K562 (cell line): ENCODE data around the gene CTNNA3. TPM values are rescaled to one million over a fixed set of nuclear protein-coding genes. Genes with fewer than 3 reads are reported as not detected.

Source experiments
- ATAC-seq: fragments of 200-7000 bp; cut with Tn5 transposase; 3 replicates; pipeline ENCODE4 v1.9.1; 2020; ENCODE audit warnings: moderate library complexity
- BruUV-seq: library from RNA; stranded (reverse); fragments of 400-500 nt; replicated peaks from 2 replicates; lab custom pipeline; 2021; lab: Mats Ljungman, UMichigan
- CTCF ChIA-PET: fragments of 300-600 bp; formaldehyde crosslinking; extraction: SDS; loops from one replicate; lab custom pipeline; 2021; ENCODE audit warnings: low intra/inter-chr PET ratio; lab: Yijun Ruan, JAX
- POLR2A ChIA-PET: fragments of 300-600, 350-650 bp; sonication (Branson Sonifier 250); formaldehyde crosslinking; extraction: SDS; loops from one replicate; lab custom pipeline; 2021; ENCODE audit warnings: antibody characterized with exemption, inconsistent platforms; lab: Yijun Ruan, JAX
- DNase-seq, 4 experiments: peaks; one replicate each; pipeline versions ENCODE4 v3.0.0 to v3.0.0-alpha.2; 2011 to 2018; ENCODE audit warnings: low spot score in 3 of 4, mixed read lengths in 3 of 4; ENCODE audit errors: extremely low read depth in 1 of 4
- FAIRE-seq: peaks from 2 replicates; lab custom pipeline; 2011; peaks lifted over from hg19 to GRCh38; lab: Jason Lieb, UNC
- H2AFZ ChIP-seq: 2 replicates; pipeline ENCODE4 v1.6.0; 2011; ENCODE audit warnings: low read depth, low read length, control low read depth, inconsistent platforms
- H3K27ac ChIP-seq: fragments of 200-600 bp; 3 replicates; pipeline ENCODE4 v1.8.0; 2011; ENCODE audit warnings: low read depth, mild to moderate bottlenecking, control low read depth, inconsistent platforms, low read length, moderate library complexity, mixed read lengths; ENCODE audit errors: extremely low read depth
- H3K27me3 ChIP-seq, 2 experiments: fragments of 300-600 bp in 1 of 2; 2 replicates in 1 of 2; 3 replicates in 1 of 2; pipeline versions ENCODE4 v1.6.0 to v1.8.0; 2011; ENCODE audit warnings: inconsistent platforms in 2 of 2, low read length in 2 of 2, mild to moderate bottlenecking in 1 of 2, mixed read lengths in 1 of 2, moderate library complexity in 1 of 2; ENCODE audit not compliant: control insufficient read depth in 2 of 2, insufficient read depth in 2 of 2
- H3K36me3 ChIP-seq: fragments of 300-600 bp; 3 replicates; pipeline ENCODE4 v1.8.0; 2011; ENCODE audit warnings: mild to moderate bottlenecking, low read length, inconsistent platforms; ENCODE audit not compliant: control insufficient read depth, insufficient read depth
- H3K4me1 ChIP-seq, 2 experiments: fragments of 200-600 bp in 1 of 2; replicated peaks in 1 of 2; 2 replicates in 1 of 2; 3 replicates in 1 of 2; pipeline versions ENCODE4 v1.5.1 to v1.8.0; 2011; ENCODE audit warnings: inconsistent platforms in 2 of 2, low read length in 2 of 2, mild to moderate bottlenecking in 1 of 2, mixed read lengths in 1 of 2, moderate library complexity in 1 of 2; ENCODE audit not compliant: control insufficient read depth in 2 of 2, insufficient read depth in 2 of 2
- H3K4me2 ChIP-seq: 2 replicates; pipeline ENCODE4 v1.6.1; 2011; ENCODE audit warnings: low read length, control low read depth, inconsistent platforms, mixed read lengths; ENCODE audit not compliant: insufficient read depth
- H3K4me3 ChIP-seq: fragments of 200-600 bp; sonication (generic), shearing (Covaris generic); 2 replicates; pipeline ENCODE4 v1.5.1; 2016; ENCODE audit warnings: control low read depth, inconsistent platforms
- H3K79me2 ChIP-seq: fragments of 200-600 bp; 3 replicates; pipeline ENCODE4 v1.8.0; 2011; ENCODE audit warnings: low read length, inconsistent platforms; ENCODE audit not compliant: control insufficient read depth, insufficient read depth
- H3K9ac ChIP-seq, 2 experiments: 2 replicates each; pipeline versions ENCODE4 v1.6.0 to v1.6.1; 2011; ENCODE audit warnings: low read depth in 2 of 2, low read length in 2 of 2, control low read depth in 1 of 2, inconsistent platforms in 1 of 2, mild to moderate bottlenecking in 1 of 2, mixed read lengths in 1 of 2; ENCODE audit not compliant: insufficient read depth in 1 of 2
- H3K9me1 ChIP-seq: one replicate; pipeline ENCODE4 v1.6.0; 2011; ENCODE audit warnings: inconsistent platforms, mild to moderate bottlenecking, low read length, moderate library complexity; ENCODE audit not compliant: control insufficient read depth, insufficient read depth
- H3K9me3 ChIP-seq: replicated peaks from 2 replicates; pipeline ENCODE4 v1.5.1; 2011; ENCODE audit warnings: low read depth, low read length, inconsistent platforms; ENCODE audit not compliant: control insufficient read depth, insufficient read depth
- H4K20me1 ChIP-seq: replicated peaks from 2 replicates; pipeline ENCODE4 v1.6.1; 2011; ENCODE audit warnings: low read length, inconsistent platforms, mixed read lengths; ENCODE audit not compliant: control insufficient read depth, insufficient read depth
- CBX2 ChIP-seq: fragments of 200-600 bp; sonication (generic); IDR thresholded peaks from one replicate; pipeline ENCODE4 v1.6.1; 2012; ENCODE audit warnings: mild to moderate bottlenecking, low read length, inconsistent platforms; ENCODE audit not compliant: insufficient read depth, poor library complexity, severe bottlenecking
- JUNB ChIP-seq: fragments of 450-650 bp; formaldehyde crosslinking; conservative IDR thresholded peaks from 2 replicates; pipeline ENCODE4 v1.4.0; 2020; ENCODE audit warnings: mild to moderate bottlenecking
- PPARD ChIP-seq: fragments of 250-450 bp; sonication (Bioruptor Pico); IDR thresholded peaks from 2 replicates; pipeline ENCODE4 v1.8.0; 2022; ENCODE audit warnings: inconsistent platforms, mild to moderate bottlenecking, moderate library complexity
- TAF7 ChIP-seq: fragments of 450-650 bp; IDR thresholded peaks from 2 replicates; pipeline ENCODE4 v1.6.1; 2016; ENCODE audit warnings: missing genetic modification characterization, missing compliant biosample characterization
- ZNF12 ChIP-seq: sonication (generic); formaldehyde crosslinking; IDR thresholded peaks from 2 replicates; pipeline ENCODE4 v1.4.0; 2020; ENCODE audit warnings: mild to moderate bottlenecking, missing genetic modification reagents
- ZNF445 ChIP-seq: fragments of 250-450 bp; sonication (Bioruptor Pico); IDR thresholded peaks from 2 replicates; pipeline ENCODE4 v1.4.0; 2020; ENCODE audit warnings: low read depth, mild to moderate bottlenecking, moderate library complexity
- WGBS: fragments of 100-300 bp; shearing (Covaris generic); methylation state at CpG from one replicate; pipeline ENCODE4 v1.1.6; 2016; ENCODE audit warnings: low coverage, mixed read lengths; ENCODE audit not compliant: insufficient coverage; ENCODE audit errors: missing lambda C conversion rate; 5-methylcytosine and 5-hydroxymethylcytosine counted together
- in situ Hi-C: fragments of 300-500 bp; cut with MboI; formaldehyde crosslinking; loops from 4 replicates; pipeline ENCODE4 v1.15.0; 2018; ENCODE audit warnings: inconsistent platforms, mixed read lengths
- intact Hi-C: fragments of 100-400 bp; cut with micrococcal nuclease; formaldehyde crosslinking; loops from 2 replicates; pipeline ENCODE4 v1.14.2; 2022
- polyA plus RNA-seq, 8 experiments: library from polyadenylated mRNA; depleted of rRNA in 4 of 8; stranded (reverse) in 5 of 8; unstranded in 3 of 8; fragments of >200 nt; fragmentation: Nextera tagmentation in 2 of 8; fragmentation: Illumina TruSeq in 1 of 8; extraction: Ambion mirVana in 2 of 8; extraction: Trizol in 1 of 8; gene quantifications; 2 replicates each; pipeline versions ENCODE4 v1.2.1 to v1.2.3, GENCODE V29; 2011 to 2014; ENCODE audit warnings: inconsistent platforms in 1 of 8, missing spikeins in 1 of 8
- total RNA-seq, 7 experiments: library from RNA; depleted of rRNA in 6 of 7; stranded (reverse); fragments of >200 nt in 6 of 7; fragmentation: Illumina TruSeq in 2 of 7; extraction: Trizol in 2 of 7; gene quantifications; 2 replicates each; pipeline versions ENCODE4 v1.2.1 to v1.2.3, GENCODE V29; 2011 to 2021; ENCODE audit warnings: low replicate concordance in 1 of 7
- TF ChIP-seq, protein P1 (sequence below): sonication (generic); formaldehyde crosslinking; IDR thresholded peaks from 2 replicates; pipeline ENCODE4 v1.8.0; 2023; ENCODE audit warnings: mild to moderate bottlenecking, missing genetic modification reagents

CTNNA3 gene
- total and polyA plus RNA-seq, 9 of the 15 experiments (the other 6 are each of a cell fraction or from before 2014, with no cell fraction given) = 0.04 TPM; not detected in 8

DNA sequence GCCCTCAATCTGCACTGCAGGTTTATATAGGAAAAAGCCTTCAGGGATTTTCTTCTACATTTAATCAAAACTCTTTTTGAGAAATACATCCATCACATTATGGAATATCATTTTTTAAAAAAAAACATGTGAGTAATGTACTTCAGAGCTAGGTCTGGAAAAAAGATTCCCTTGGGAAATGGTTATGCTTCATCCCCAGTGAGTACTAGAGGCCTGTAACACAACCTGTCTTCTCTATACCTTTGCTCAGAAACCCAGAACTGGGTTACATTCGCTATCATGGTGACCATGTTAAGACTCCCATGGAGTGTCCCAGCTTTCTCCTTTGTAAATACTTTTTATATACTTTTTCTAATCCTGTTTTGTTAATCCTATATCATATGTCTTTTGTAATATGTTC, 583.2 kb downstream of the CTNNA3 start:
- ATAC-seq (no peak), FAIRE-seq (no peak), DNase-seq (no peak)
- ChIA-PET POLR2A (no interaction called here), CTCF (no interaction called here)
- no peak for TF ChIP-seq TAF7
- TF ChIP-seq ZNF12 (CRISPR knock-in tag) = no peak
- TF ChIP-seq PPARD (CRISPR knock-in tag) = no peak
- Histone ChIP-seq H3K4me1 (no peaks in the 10 kb centered on the region), H3K9me3 (no peaks in the 10 kb centered on the region), H4K20me1 (no peaks in the 10 kb centered on the region), H3K9me1 (no peaks in the 10 kb centered on the region), H3K79me2 (no peaks in the 10 kb centered on the region), H2AFZ (no peak overlapping the region), H3K9ac (no peak overlapping the region), H3K27me3 (no peaks in the 10 kb centered on the region), H3K27ac (no peak overlapping the region), H3K4me3 (no peak overlapping the region), H3K4me2 (no peak overlapping the region), H3K36me3 (no peaks in the 10 kb centered on the region)
- intact Hi-C loops = no loop called here
- in situ Hi-C loops = no loop called here
- 0% methylated on average over 1 of the region's 1 CpG for WGBS
- BruUV-seq = no TSS peak

DNA sequence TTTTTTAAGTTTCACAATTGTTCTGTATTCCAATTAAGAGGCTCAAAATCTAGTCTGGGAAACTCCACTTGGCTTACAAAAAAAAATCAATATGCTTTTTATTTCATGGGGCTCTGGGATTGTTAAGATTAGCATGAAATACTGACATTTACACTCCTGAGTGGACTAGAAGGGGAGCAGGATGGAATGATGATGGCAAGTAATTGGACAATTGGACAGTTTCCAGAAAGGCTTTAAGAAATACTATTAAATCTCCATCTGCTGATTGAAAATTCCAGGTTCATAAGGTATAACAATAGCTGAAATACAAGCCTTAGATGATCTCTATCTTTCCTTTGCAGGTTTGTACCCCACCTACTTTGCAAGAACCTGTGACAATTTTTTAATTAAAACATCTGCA, 585.7 kb downstream of the CTNNA3 start:
- intact Hi-C loops = no loop called here
- ATAC-seq = no peak
- no peaks in the 10 kb centered on the region for H3K79me2 ChIP-seq
- no peak overlapping the region for H3K4me3 ChIP-seq
- no peak overlapping the region for H3K27ac ChIP-seq
- ChIA-PET CTCF (no interaction called here), POLR2A (no interaction called here)
- H4K20me1 ChIP-seq = no peaks in the 10 kb centered on the region
- H2AFZ ChIP-seq = no peak overlapping the region
- no peaks in the 10 kb centered on the region for H3K36me3 ChIP-seq
- no peaks in the 10 kb centered on the region for H3K9me1 ChIP-seq
- no peak overlapping the region for H3K4me2 ChIP-seq
- in situ Hi-C loops = no loop called here
- H3K9me3 ChIP-seq = no peaks in the 10 kb centered on the region
- no peak for DNase-seq
- TF ChIP-seq JUNB (CRISPR knock-in tag) (no peak), ZNF445 (CRISPR knock-in tag) (no peak), CBX2 (no peak)
- TF ChIP-seq, protein P1, sequence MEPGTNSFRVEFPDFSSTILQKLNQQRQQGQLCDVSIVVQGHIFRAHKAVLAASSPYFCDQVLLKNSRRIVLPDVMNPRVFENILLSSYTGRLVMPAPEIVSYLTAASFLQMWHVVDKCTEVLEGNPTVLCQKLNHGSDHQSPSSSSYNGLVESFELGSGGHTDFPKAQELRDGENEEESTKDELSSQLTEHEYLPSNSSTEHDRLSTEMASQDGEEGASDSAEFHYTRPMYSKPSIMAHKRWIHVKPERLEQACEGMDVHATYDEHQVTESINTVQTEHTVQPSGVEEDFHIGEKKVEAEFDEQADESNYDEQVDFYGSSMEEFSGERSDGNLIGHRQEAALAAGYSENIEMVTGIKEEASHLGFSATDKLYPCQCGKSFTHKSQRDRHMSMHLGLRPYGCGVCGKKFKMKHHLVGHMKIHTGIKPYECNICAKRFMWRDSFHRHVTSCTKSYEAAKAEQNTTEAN (CRISPR knock-in tag) = no peak
- H3K9ac ChIP-seq = no peak overlapping the region
- FAIRE-seq = no peak
- no peaks in the 10 kb centered on the region for H3K27me3 ChIP-seq
- no TSS peak for BruUV-seq
- H3K4me1 ChIP-seq = no peaks in the 10 kb centered on the region
